Liver (tissue), 9 donors: ENCODE measurements around the gene TMEM128. TPM values are rescaled to one million over a fixed set of nuclear protein-coding genes. Genes with fewer than 3 reads are reported as not detected.

Source experiments
- DNase-seq: peaks from one replicate; pipeline ENCODE4 v3.0.0-alpha.2; 2017; ENCODE audit warnings: low spot score
- H3K27ac ChIP-seq, 2 donors: one replicate each; pipeline ENCODE4 v1.7.0; 2013; ENCODE audit warnings: inconsistent platforms in 2 of 2, low read length in 2 of 2, control low read depth in 1 of 2, low read depth in 1 of 2, mild to moderate bottlenecking in 1 of 2
- H3K27me3 ChIP-seq, 4 donors: one replicate each; pipeline versions ENCODE4 v1.6.1 to v1.7.0; 2013; ENCODE audit warnings: low read length in 3 of 4, inconsistent platforms in 1 of 4, mild to moderate bottlenecking in 1 of 4, moderate library complexity in 1 of 4; ENCODE audit not compliant: control insufficient read depth in 4 of 4, insufficient read depth in 4 of 4
- H3K36me3 ChIP-seq, 4 donors: one replicate each; pipeline versions ENCODE4 v1.6.1 to v1.7.0; 2013; ENCODE audit warnings: low read length in 3 of 4, mild to moderate bottlenecking in 3 of 4, low read depth in 1 of 4, moderate library complexity in 1 of 4; ENCODE audit not compliant: control insufficient read depth in 4 of 4, insufficient read depth in 3 of 4
- H3K4me1 ChIP-seq, 4 donors: one replicate each; pipeline versions ENCODE4 v1.6.1 to v1.7.0; 2013; ENCODE audit warnings: low read length in 3 of 4, mild to moderate bottlenecking in 3 of 4, moderate library complexity in 1 of 4; ENCODE audit not compliant: control insufficient read depth in 4 of 4, insufficient read depth in 4 of 4
- H3K4me3 ChIP-seq, 3 donors: one replicate each; pipeline versions ENCODE4 v1.6.1 to v1.7.0; 2013; ENCODE audit warnings: low read length in 3 of 3, control low read depth in 1 of 3, low read depth in 1 of 3, mild to moderate bottlenecking in 1 of 3
- H3K9ac ChIP-seq, 2 donors: one replicate each; pipeline ENCODE4 v1.7.0; 2013; ENCODE audit warnings: low read length in 2 of 2, mild to moderate bottlenecking in 2 of 2, moderate library complexity in 2 of 2, control low read depth in 1 of 2, low read depth in 1 of 2
- H3K9me3 ChIP-seq, 4 donors: one replicate each; pipeline versions ENCODE4 v1.6.1 to v1.7.0; 2013; ENCODE audit warnings: low read length in 3 of 4; ENCODE audit not compliant: control insufficient read depth in 4 of 4
- ATF3 ChIP-seq: IDR thresholded peaks from 2 replicates; pipeline ENCODE4 v1.6.1; 2016; ENCODE audit warnings: antibody characterized with exemption
- CTCF ChIP-seq: fragments of 150-350 bp; IDR thresholded peaks from 2 replicates; pipeline ENCODE4 v1.5.1; 2017; ENCODE audit warnings: improper control_type of control experiment, low read depth, low read length; ENCODE audit not compliant: missing input control
- EGR1 ChIP-seq, 2 donors: IDR thresholded peaks; 2 replicates each; pipeline ENCODE4 v1.6.1; 2016 to 2018; ENCODE audit warnings: antibody characterized with exemption in 2 of 2, low read depth in 2 of 2
- FOXA1 ChIP-seq: IDR thresholded peaks from 2 replicates; pipeline ENCODE4 v1.6.1; 2016; ENCODE audit warnings: antibody characterized with exemption
- FOXA2 ChIP-seq: IDR thresholded peaks from 2 replicates; pipeline ENCODE4 v1.6.1; 2016; ENCODE audit warnings: antibody characterized with exemption
- GABPA ChIP-seq, 2 donors: IDR thresholded peaks in 1 of 2; conservative IDR thresholded peaks in 1 of 2; 2 replicates each; pipeline ENCODE4 v1.6.1; 2016; ENCODE audit warnings: antibody characterized with exemption in 2 of 2, mild to moderate bottlenecking in 1 of 2, moderate library complexity in 1 of 2
- HNF4A ChIP-seq, 2 donors: conservative IDR thresholded peaks; 2 replicates each; pipeline ENCODE4 v1.6.1; 2016; ENCODE audit warnings: antibody characterized with exemption in 2 of 2, mild to moderate bottlenecking in 2 of 2
- HNF4G ChIP-seq: IDR thresholded peaks from 2 replicates; pipeline ENCODE4 v1.6.1; 2016; ENCODE audit warnings: antibody characterized with exemption
- JUND ChIP-seq, 2 donors: IDR thresholded peaks; 2 replicates each; pipeline ENCODE4 v1.6.1; 2016; ENCODE audit warnings: antibody characterized with exemption in 2 of 2
- MAX ChIP-seq: IDR thresholded peaks from 2 replicates; pipeline ENCODE4 v1.6.1; 2016; ENCODE audit warnings: antibody characterized with exemption
- NR2F2 ChIP-seq: IDR thresholded peaks from 2 replicates; pipeline ENCODE4 v1.6.1; 2016; ENCODE audit warnings: antibody characterized with exemption
- RAD21 ChIP-seq, 2 donors: IDR thresholded peaks; 2 replicates each; pipeline ENCODE4 v1.6.1; 2016; ENCODE audit warnings: antibody characterized with exemption in 2 of 2, mild to moderate bottlenecking in 2 of 2
- REST ChIP-seq: IDR thresholded peaks from 2 replicates; pipeline ENCODE4 v1.6.1; 2016; ENCODE audit warnings: antibody characterized with exemption, mild to moderate bottlenecking
- RXRA ChIP-seq, 2 donors: IDR thresholded peaks; 2 replicates each; pipeline ENCODE4 v1.6.1; 2017 to 2018; ENCODE audit warnings: antibody characterized with exemption in 2 of 2, mild to moderate bottlenecking in 1 of 2
- SP1 ChIP-seq: IDR thresholded peaks from 2 replicates; pipeline ENCODE4 v1.6.1; 2018; ENCODE audit warnings: antibody characterized with exemption, mild to moderate bottlenecking
- TAF1 ChIP-seq: conservative IDR thresholded peaks from 2 replicates; pipeline ENCODE4 v1.6.1; 2016; ENCODE audit warnings: antibody characterized with exemption, mild to moderate bottlenecking
- YY1 ChIP-seq: IDR thresholded peaks from 2 replicates; pipeline ENCODE4 v1.6.1; 2016; ENCODE audit warnings: antibody characterized with exemption, mild to moderate bottlenecking
- ZBTB33 ChIP-seq: IDR thresholded peaks from 2 replicates; pipeline ENCODE4 v1.6.1; 2016; ENCODE audit warnings: antibody characterized with exemption
- WGBS: extraction: QIAGEN DNeasy Blood & Tissue Kit; methylation state at CpG from one replicate; pipeline ENCODE4 v1.1.7; 2013; 5-methylcytosine and 5-hydroxymethylcytosine counted together
- polyA plus RNA-seq, 2 donors: library from polyadenylated mRNA; stranded (reverse) in 1 of 2; unstranded in 1 of 2; fragments of 200-250 nt in 1 of 2; fragments of >200 nt in 1 of 2; fragmentation: Nextera tagmentation in 1 of 2; extraction: Ambion mirVana in 1 of 2; gene quantifications; one replicate each; pipeline versions ENCODE4 v1.2.1 to v1.2.3, GENCODE V29; 2013 to 2015
- total RNA-seq, 2 donors: library from RNA; depleted of rRNA; stranded (reverse); fragments of >200 nt; gene quantifications; one replicate each; pipeline ENCODE4 v1.2.3, GENCODE V29; 2014
- donor health status: healthy.
- donor health status: healthy.
- donor health status: healthy.
- donor health status: healthy.
- donor health status: healthy.

Gene TMEM128
- total and polyA plus RNA-seq, 4 donors, result 7.6 to 11.3 (median 9.2) TPM

GRCh38 chr4:4281787-4282186, 33.8 kb upstream of the TMEM128 start:
- peaks cover 0 to 7% (median 6%) of the 10 kb centered on the region in 4 donors for H3K4me1 ChIP-seq
- no peak overlapping the region for H3K27ac ChIP-seq
- WGBS, result 95% methylated on average over 6 of the region's 6 CpGs
- TF ChIP-seq MAX (no peak), RAD21 (IDR thresholded peaks at IDR 0.05) (no peak)
- no peak overlapping the region for H3K9ac ChIP-seq
- peaks cover 9 to 51% (median 34%) of the 10 kb centered on the region in 4 donors for H3K36me3 ChIP-seq
- H3K9me3 ChIP-seq, result no peaks in the 10 kb centered on the region
- H3K4me3 ChIP-seq, result no peak overlapping the region
- DNase-seq, result no peak
- H3K27me3 ChIP-seq, result no peaks in the 10 kb centered on the region

GRCh38 chr4:4277531-4277930, 29.5 kb upstream of the TMEM128 start:
- 36% methylated on average over 6 of the region's 6 CpGs for WGBS
- H3K27ac ChIP-seq, result no peak overlapping the region
- H3K4me1 ChIP-seq, result peaks cover 0 to 7% (median 6%) of the 10 kb centered on the region in 4 donors
- H3K9me3 ChIP-seq, result no peaks in the 10 kb centered on the region
- H3K27me3 ChIP-seq, result no peaks in the 10 kb centered on the region
- TF ChIP-seq HNF4G, result no peak
- TF ChIP-seq RXRA (IDR thresholded peaks at IDR 0.05), result peak in 1 of 2 donors; percentile 40
- peak; percentile 33 to 42 for TF ChIP-seq HNF4A (conservative IDR thresholded peaks at IDR 0.05)
- TF ChIP-seq NR2F2, result no peak
- TF ChIP-seq TAF1, result no peak
- peak; percentile 17 for TF ChIP-seq SP1
- TF ChIP-seq GABPA (IDR thresholded peaks at IDR 0.05 in 1 of 2, conservative IDR thresholded peaks at IDR 0.05 in 1 of 2), result no peak
- no peak for TF ChIP-seq RAD21 (IDR thresholded peaks at IDR 0.05)
- H3K4me3 ChIP-seq, result no peak overlapping the region
- no peak for DNase-seq
- peaks cover 7 to 56% (median 31%) of the 10 kb centered on the region in 4 donors for H3K36me3 ChIP-seq
- no peak overlapping the region for H3K9ac ChIP-seq

GRCh38 chr4:4274226-4274625, 26.2 kb upstream of the TMEM128 start:
- no peak for DNase-seq
- H3K9me3 ChIP-seq, result no peaks in the 10 kb centered on the region
- peaks cover 0 to 7% (median 6%) of the 10 kb centered on the region in 4 donors for H3K4me1 ChIP-seq
- TF ChIP-seq SP1, result no peak
- TF ChIP-seq HNF4A (conservative IDR thresholded peaks at IDR 0.05), result no peak
- no peak for TF ChIP-seq MAX
- no peak for TF ChIP-seq NR2F2
- TF ChIP-seq REST, result no peak
- no peak for TF ChIP-seq HNF4G
- no peak for TF ChIP-seq GABPA (IDR thresholded peaks at IDR 0.05 in 1 of 2, conservative IDR thresholded peaks at IDR 0.05 in 1 of 2)
- TF ChIP-seq FOXA2, result no peak
- no peak for TF ChIP-seq YY1
- TF ChIP-seq ATF3, result no peak
- no peak for TF ChIP-seq FOXA1
- TF ChIP-seq ZBTB33, result no peak
- TF ChIP-seq TAF1, result no peak
- no peak for TF ChIP-seq CTCF
- no peak for TF ChIP-seq RAD21 (IDR thresholded peaks at IDR 0.05)
- no peak for TF ChIP-seq EGR1 (IDR thresholded peaks at IDR 0.05; ENCODE audit: low read depth in 2 of 2)
- TF ChIP-seq JUND (IDR thresholded peaks at IDR 0.05), result no peak
- TF ChIP-seq RXRA (IDR thresholded peaks at IDR 0.05), result no peak
- no peak overlapping the region for H3K27ac ChIP-seq
- H3K4me3 ChIP-seq, result no peak overlapping the region
- H3K27me3 ChIP-seq, result no peaks in the 10 kb centered on the region
- H3K9ac ChIP-seq, result no peak overlapping the region
- WGBS, result 96% methylated on average over 14 of the region's 14 CpGs
- H3K36me3 ChIP-seq, result peaks cover 6 to 43% (median 18%) of the 10 kb centered on the region in 4 donors
